ENCODE data around the gene SGMS1. TPM values are rescaled to one million over a fixed set of nuclear protein-coding genes. Genes with fewer than 3 reads are reported as not detected.
A peak's percentile ranks its signal among the peaks of the same experiment; 100 is the strongest.

Gene SGMS1
- total and polyA plus RNA-seq, 4 experiments from 2014 or later: 10.0 to 33.0 (median 20.3) TPM

DNA sequence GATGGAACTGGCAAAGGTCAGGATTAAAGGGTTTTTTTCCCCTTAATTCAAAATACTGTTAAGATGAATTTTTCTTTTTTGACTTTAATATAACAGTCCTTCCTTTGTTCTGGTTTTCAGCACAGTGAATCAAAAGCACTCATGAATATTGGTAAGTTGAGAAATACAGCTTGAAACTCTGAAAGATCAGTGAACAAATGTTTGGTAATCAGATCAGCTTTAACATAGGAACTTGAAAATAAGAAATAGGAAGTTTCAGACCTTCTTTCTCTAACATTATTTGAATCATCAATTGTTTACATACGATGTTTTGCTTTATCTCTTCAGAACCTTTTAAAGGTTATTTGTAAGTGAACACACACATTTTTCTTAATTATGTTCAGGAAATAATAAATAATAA, 90.5 kb downstream of the SGMS1 start:
- H3K4me1 Mint-ChIP-seq: peaks cover 11 to 30% (median 13%) of the 10 kb centered on the region in 4 donors
- CTCF ChIA-PET (ENCODE audit: partially characterized antibody): interaction anchor here (1.1 to 1.7 kb wide), 3 partner anchors 12 to 20 kb away, joined by 3 to 4 read pairs (median 3); no protein-coding TSS in a partner anchor

DNA sequence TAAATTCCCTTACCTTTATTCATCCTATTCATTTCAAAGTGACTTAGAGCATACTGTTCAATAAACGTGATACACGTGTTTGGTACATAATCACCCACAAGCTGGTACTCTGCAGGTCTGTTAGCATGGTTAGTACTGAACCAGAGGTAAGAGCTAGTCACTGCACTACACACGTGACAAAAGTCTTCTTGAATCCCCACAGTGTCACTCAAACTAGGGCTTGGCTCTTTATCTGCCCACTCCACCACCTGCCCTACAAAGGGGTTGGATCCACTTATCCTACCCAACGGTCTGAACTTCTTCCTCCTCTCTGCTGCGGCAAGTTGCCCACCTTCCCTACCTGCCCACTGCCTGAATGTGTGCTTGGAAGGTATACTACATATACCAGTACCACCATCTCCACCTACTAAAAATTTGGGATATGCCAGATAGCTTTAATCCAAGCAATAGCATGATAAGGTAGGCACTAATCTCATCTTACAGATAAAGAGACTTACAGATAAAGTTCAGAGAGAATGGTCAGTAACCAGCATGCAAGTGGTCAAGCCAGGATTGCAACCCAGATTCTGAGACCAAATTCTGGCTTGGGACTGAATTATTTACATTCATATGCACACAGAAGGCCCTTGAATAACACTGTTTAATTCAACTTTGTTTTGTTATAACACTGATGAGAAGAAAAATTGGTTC, 92.2 kb downstream of the SGMS1 start:
- ChIA-PET CTCF (ENCODE audit: partially characterized antibody) (interaction anchor here (0.5 to 1.7 kb wide), 3 partner anchors 11 to 220 kb away, joined by 3 read pairs; no protein-coding TSS in a partner anchor), POLR2A (ENCODE audit: partially characterized antibody) (interaction anchor here (0.6 to 1.2 kb wide), 2 partner anchors 11 to 20 kb away, joined by 3 read pairs; no protein-coding TSS in a partner anchor)
- no peak overlapping the region for H3K4me3 ChIP-seq (ENCODE audit: low read length in 2 of 2)
- no peaks in the 10 kb centered on the region for H3K9me3 ChIP-seq (ENCODE audit: control insufficient read depth in 1 of 2, low read length in 2 of 2)
- Mint-ChIP-seq H3K27ac (no peak overlapping the region), H3K36me3 (peaks cover 2 to 7% of the 10 kb centered on the region in 2 donors), H3K4me3 (no peak overlapping the region), H3K4me1 (peaks cover 18 to 36% (median 19%) of the 10 kb centered on the region in 4 donors), H3K27me3 (no peaks in the 10 kb centered on the region), H3K9me3 (no peaks in the 10 kb centered on the region)
- no peaks in the 10 kb centered on the region for H3K36me3 ChIP-seq (ENCODE audit: insufficient read depth, low read length)
- peaks cover 9% of the 10 kb centered on the region for H3K4me1 ChIP-seq (ENCODE audit: insufficient read depth, low read length)
- no peaks in the 10 kb centered on the region for H3K27me3 ChIP-seq (ENCODE audit: insufficient read depth, low read length)
- DNase-seq: no peak
- intact Hi-C loops (cut with micrococcal nuclease): no loop called here
- no peak overlapping the region for H3K27ac ChIP-seq (ENCODE audit: low read depth, low read length)

More for the DNA sequence above, 90.5 kb downstream of the SGMS1 start:
- Mint-ChIP-seq H3K36me3 (no peaks in the 10 kb centered on the region), H3K9me3 (no peaks in the 10 kb centered on the region), H3K27me3 (no peaks in the 10 kb centered on the region), H3K4me3 (no peak overlapping the region), H3K27ac (no peak overlapping the region)
- no peak overlapping the region for H3K27ac ChIP-seq (ENCODE audit: low read depth, low read length)
- H3K9me3 ChIP-seq (ENCODE audit: control insufficient read depth in 1 of 2, low read length in 2 of 2): no peaks in the 10 kb centered on the region
- no peaks in the 10 kb centered on the region for H3K27me3 ChIP-seq (ENCODE audit: insufficient read depth, low read length)
- no peak overlapping the region for H3K4me3 ChIP-seq (ENCODE audit: low read length in 2 of 2)
- H3K36me3 ChIP-seq (ENCODE audit: insufficient read depth, low read length): no peaks in the 10 kb centered on the region
- intact Hi-C loops (cut with micrococcal nuclease): no loop called here
- POLR2A ChIA-PET (ENCODE audit: partially characterized antibody): no interaction called here
- DNase-seq: no peak
- peaks cover 4% of the 10 kb centered on the region for H3K4me1 ChIP-seq (ENCODE audit: insufficient read depth, low read length)

DNA sequence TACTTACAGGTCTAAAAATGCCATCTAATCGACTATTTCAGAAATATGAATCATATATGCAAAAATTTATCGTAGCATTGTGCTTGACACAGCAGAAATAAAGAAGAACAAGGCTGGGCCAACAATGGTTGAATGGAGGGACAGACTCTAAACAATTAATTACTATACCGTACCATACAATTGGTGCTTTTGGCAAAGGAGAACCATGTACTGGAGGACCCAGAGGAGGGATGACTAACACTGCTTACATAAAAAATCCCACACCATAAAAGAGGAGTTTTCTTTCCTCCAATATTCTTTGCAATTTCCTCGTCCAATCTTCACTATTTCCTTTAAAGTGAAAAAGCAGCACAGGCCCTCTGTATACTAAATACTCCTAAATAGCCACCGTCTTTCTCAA, 94.1 kb downstream of the SGMS1 start:
- Histone ChIP-seq H3K27ac (ENCODE audit: low read depth, low read length) (no peak overlapping the region), H3K4me1 (ENCODE audit: insufficient read depth, low read length) (peaks cover 9% of the 10 kb centered on the region), H3K9me3 (ENCODE audit: control insufficient read depth in 1 of 2, low read length in 2 of 2) (no peaks in the 10 kb centered on the region), H3K36me3 (ENCODE audit: insufficient read depth, low read length) (no peaks in the 10 kb centered on the region), H3K27me3 (ENCODE audit: insufficient read depth, low read length) (no peaks in the 10 kb centered on the region), H3K4me3 (ENCODE audit: low read length in 2 of 2) (no peak overlapping the region)
- ChIA-PET CTCF (ENCODE audit: partially characterized antibody) (no interaction called here), POLR2A (ENCODE audit: partially characterized antibody) (no interaction called here)
- DNase-seq: no peak
- H3K27me3 Mint-ChIP-seq: no peaks in the 10 kb centered on the region
- H3K4me1 Mint-ChIP-seq: peaks cover 19 to 39% (median 24%) of the 10 kb centered on the region in 4 donors
- H3K9me3 Mint-ChIP-seq: no peaks in the 10 kb centered on the region
- H3K36me3 Mint-ChIP-seq: peaks cover 2 to 13% of the 10 kb centered on the region in 2 donors
- H3K27ac Mint-ChIP-seq: no peak overlapping the region
- H3K4me3 Mint-ChIP-seq: no peak overlapping the region
- intact Hi-C loops (cut with micrococcal nuclease): no loop called here

DNA sequence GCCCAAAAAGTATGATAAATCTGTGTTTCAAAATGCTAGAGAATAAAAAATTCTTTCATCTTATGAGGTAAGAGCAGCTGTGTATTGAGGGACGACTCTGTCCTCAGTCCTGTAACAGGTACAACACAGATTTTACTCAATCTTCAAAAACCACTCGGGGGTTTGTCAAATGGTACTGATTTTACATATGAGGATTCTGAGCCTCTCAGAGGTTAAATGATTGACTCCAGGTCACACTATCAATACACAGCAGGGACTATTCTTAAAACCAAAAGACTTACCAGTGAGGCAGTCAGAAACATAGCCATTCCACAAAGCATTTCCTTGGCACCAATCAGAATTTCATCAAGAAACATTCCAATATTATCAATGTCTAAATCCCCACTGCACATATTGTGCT, 95.5 kb downstream of the SGMS1 start:
- Histone ChIP-seq H3K27me3 (ENCODE audit: insufficient read depth, low read length) (no peaks in the 10 kb centered on the region), H3K27ac (ENCODE audit: low read depth, low read length) (no peak overlapping the region), H3K4me1 (ENCODE audit: insufficient read depth, low read length) (peaks cover 9% of the 10 kb centered on the region), H3K9me3 (ENCODE audit: control insufficient read depth in 1 of 2, low read length in 2 of 2) (no peaks in the 10 kb centered on the region), H3K4me3 (ENCODE audit: low read length in 2 of 2) (no peak overlapping the region), H3K36me3 (ENCODE audit: insufficient read depth, low read length) (no peaks in the 10 kb centered on the region)
- Mint-ChIP-seq H3K36me3 (peaks cover 3 to 13% of the 10 kb centered on the region in 2 donors), H3K4me3 (no peak overlapping the region), H3K9me3 (no peaks in the 10 kb centered on the region), H3K27me3 (no peaks in the 10 kb centered on the region), H3K4me1 (peaks cover 21 to 51% (median 29%) of the 10 kb centered on the region in 4 donors), H3K27ac (peak overlapping the region in 1 of 7 donors; percentile 29)
- POLR2A ChIA-PET (ENCODE audit: partially characterized antibody): interaction anchor here (1.0 kb wide), 1 partner anchor 10 kb away, joined by 3 read pairs; no protein-coding TSS in a partner anchor
- intact Hi-C loops (cut with micrococcal nuclease): no loop called here
- no peak for DNase-seq
- CTCF ChIA-PET (ENCODE audit: partially characterized antibody): no interaction called here

DNA sequence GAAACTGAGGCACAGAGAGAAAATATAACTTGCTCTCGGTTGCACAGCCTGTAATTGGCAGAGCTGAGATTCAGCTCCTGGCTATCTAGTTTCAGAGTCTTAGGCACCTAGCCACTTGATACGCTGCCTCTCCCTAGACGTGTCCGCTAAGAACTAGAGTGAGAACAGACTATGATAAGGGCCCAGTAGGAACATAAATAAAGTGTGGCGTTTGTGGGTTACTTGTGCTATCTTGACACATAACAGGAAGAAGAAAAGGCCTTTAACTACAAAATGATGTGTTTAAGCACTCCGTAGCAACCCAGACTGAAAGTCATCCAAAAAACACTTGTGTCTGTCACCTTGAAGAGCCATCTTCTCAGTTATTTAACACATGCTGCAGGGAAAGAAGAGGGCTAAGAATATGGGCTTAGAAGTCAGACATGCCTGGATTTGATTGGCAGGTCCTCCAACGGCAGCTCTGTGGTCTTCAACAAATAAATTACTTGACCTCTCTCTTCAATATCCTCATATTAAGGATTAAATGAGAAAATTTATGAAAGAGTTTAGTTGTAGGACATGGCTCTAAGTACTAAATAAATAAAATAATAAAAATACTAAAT, 96.2 kb downstream of the SGMS1 start:
- intact Hi-C loops (cut with micrococcal nuclease): no loop called here
- H3K27ac ChIP-seq (ENCODE audit: low read depth, low read length): no peak overlapping the region

DNA sequence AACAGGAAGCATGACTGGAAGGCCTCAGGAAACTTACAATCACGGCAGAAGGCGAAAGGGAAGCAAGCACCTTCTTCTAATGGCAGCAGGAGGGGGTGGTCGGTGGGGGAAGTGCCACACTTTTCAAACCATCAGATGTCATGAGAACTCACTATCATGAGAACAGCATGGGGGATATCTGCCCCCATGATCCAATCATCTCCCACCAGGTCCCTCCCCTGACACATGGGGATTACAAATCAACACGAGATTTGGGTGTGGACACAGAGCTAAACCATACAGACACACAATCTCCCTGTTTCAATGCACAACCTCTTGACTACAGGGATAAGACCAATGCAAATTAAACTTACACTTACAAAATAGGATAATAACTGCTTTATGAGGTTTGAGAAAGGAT, 97.6 kb downstream of the SGMS1 start:
- POLR2A ChIA-PET (ENCODE audit: partially characterized antibody): interaction anchor here (1.6 kb wide), 1 partner anchor 12 kb away, joined by 3 read pairs; no protein-coding TSS in a partner anchor
- intact Hi-C loops (cut with micrococcal nuclease): no loop called here

More for the DNA sequence above, 96.2 kb downstream of the SGMS1 start:
- Histone ChIP-seq H3K27me3 (ENCODE audit: insufficient read depth, low read length) (no peaks in the 10 kb centered on the region), H3K4me1 (ENCODE audit: insufficient read depth, low read length) (peaks cover 9% of the 10 kb centered on the region), H3K4me3 (ENCODE audit: low read length in 2 of 2) (no peak overlapping the region), H3K9me3 (ENCODE audit: control insufficient read depth in 1 of 2, low read length in 2 of 2) (no peaks in the 10 kb centered on the region), H3K36me3 (ENCODE audit: insufficient read depth, low read length) (no peaks in the 10 kb centered on the region)
- H3K4me3 Mint-ChIP-seq: peak overlapping the region in 1 of 8 donors; percentile 25
- H3K36me3 Mint-ChIP-seq: peaks cover 3 to 13% of the 10 kb centered on the region in 2 donors
- DNase-seq: no peak
- H3K27ac Mint-ChIP-seq: peak overlapping the region in 2 of 7 donors; percentile 9 to 63
- CTCF ChIA-PET (ENCODE audit: partially characterized antibody): interaction anchor here (0.9 kb wide), 1 partner anchor 15 kb away, joined by 3 read pairs; no protein-coding TSS in a partner anchor
- no peaks in the 10 kb centered on the region for H3K9me3 Mint-ChIP-seq
- POLR2A ChIA-PET (ENCODE audit: partially characterized antibody): no interaction called here
- no peaks in the 10 kb centered on the region for H3K27me3 Mint-ChIP-seq
- H3K4me1 Mint-ChIP-seq: peaks cover 27 to 58% (median 33%) of the 10 kb centered on the region in 4 donors

DNA sequence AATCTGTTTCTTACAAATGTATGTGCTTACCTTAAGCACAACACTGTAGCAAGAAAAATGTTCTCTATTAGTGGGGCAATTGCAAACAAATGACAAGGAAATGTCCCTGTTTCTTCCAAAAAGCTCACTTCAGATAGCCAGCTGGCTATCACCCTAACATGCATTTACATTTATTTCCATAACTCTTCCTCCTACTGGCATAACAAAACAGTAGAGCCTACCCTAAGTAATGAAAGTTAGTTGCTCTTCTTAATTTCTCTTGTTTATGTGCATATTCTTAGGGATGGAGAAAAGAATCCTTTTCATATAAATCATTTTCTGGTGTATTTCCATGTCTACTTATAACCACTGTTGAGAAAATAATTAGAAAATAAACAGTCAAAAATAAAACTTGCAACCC, 100.4 kb downstream of the SGMS1 start:
- Mint-ChIP-seq H3K9me3 (no peaks in the 10 kb centered on the region), H3K36me3 (peaks cover 16 to 24% of the 10 kb centered on the region in 2 donors), H3K27ac (peak overlapping the region in 2 of 7 donors; percentile 14 to 36), H3K27me3 (no peaks in the 10 kb centered on the region), H3K4me1 (peaks cover 26 to 40% (median 30%) of the 10 kb centered on the region in 4 donors), H3K4me3 (no peak overlapping the region)
- no peak for DNase-seq
- no peaks in the 10 kb centered on the region for H3K36me3 ChIP-seq (ENCODE audit: insufficient read depth, low read length)
- H3K27ac ChIP-seq (ENCODE audit: low read depth, low read length): no peak overlapping the region
- H3K27me3 ChIP-seq (ENCODE audit: insufficient read depth, low read length): no peaks in the 10 kb centered on the region
- CTCF ChIA-PET (ENCODE audit: partially characterized antibody): no interaction called here
- H3K9me3 ChIP-seq (ENCODE audit: control insufficient read depth in 1 of 2, low read length in 2 of 2): no peaks in the 10 kb centered on the region
- POLR2A ChIA-PET (ENCODE audit: partially characterized antibody): no interaction called here
- H3K4me1 ChIP-seq (ENCODE audit: insufficient read depth, low read length): peaks cover 6% of the 10 kb centered on the region
- H3K4me3 ChIP-seq (ENCODE audit: low read length in 2 of 2): no peak overlapping the region
- intact Hi-C loops (cut with micrococcal nuclease): no loop called here

More for the DNA sequence above, 97.6 kb downstream of the SGMS1 start:
- Mint-ChIP-seq H3K4me3 (no peak overlapping the region), H3K27me3 (no peaks in the 10 kb centered on the region), H3K36me3 (peaks cover 3 to 13% of the 10 kb centered on the region in 2 donors), H3K27ac (no peak overlapping the region), H3K9me3 (no peaks in the 10 kb centered on the region), H3K4me1 (peaks cover 27 to 52% (median 34%) of the 10 kb centered on the region in 4 donors)
- H3K27me3 ChIP-seq (ENCODE audit: insufficient read depth, low read length): no peaks in the 10 kb centered on the region
- no peak for DNase-seq
- H3K27ac ChIP-seq (ENCODE audit: low read depth, low read length): no peak overlapping the region
- CTCF ChIA-PET (ENCODE audit: partially characterized antibody): interaction anchor here (1.3 kb wide), 1 partner anchor 9 kb away, joined by 3 read pairs; no protein-coding TSS in a partner anchor
- H3K4me1 ChIP-seq (ENCODE audit: insufficient read depth, low read length): peaks cover 9% of the 10 kb centered on the region
- H3K9me3 ChIP-seq (ENCODE audit: control insufficient read depth in 1 of 2, low read length in 2 of 2): no peaks in the 10 kb centered on the region
- H3K36me3 ChIP-seq (ENCODE audit: insufficient read depth, low read length): no peaks in the 10 kb centered on the region
- H3K4me3 ChIP-seq (ENCODE audit: low read length in 2 of 2): no peak overlapping the region

Data from CD4-positive, alpha-beta memory T cell (primary cell).